ENCODE measurements around the gene SLC2A5. TPM values are rescaled to one million over a fixed set of nuclear protein-coding genes. Genes with fewer than 3 reads are reported as not detected.
"Not testable (repeated sequence)": the region's sequence is repeated elsewhere in the genome, so short reads cannot be mapped to it uniquely, and the experiment has no call there.

The SLC2A5 gene
- total RNA-seq, 2 experiments from 2014 or later = 0.25 TPM; not detected in 1

DNA sequence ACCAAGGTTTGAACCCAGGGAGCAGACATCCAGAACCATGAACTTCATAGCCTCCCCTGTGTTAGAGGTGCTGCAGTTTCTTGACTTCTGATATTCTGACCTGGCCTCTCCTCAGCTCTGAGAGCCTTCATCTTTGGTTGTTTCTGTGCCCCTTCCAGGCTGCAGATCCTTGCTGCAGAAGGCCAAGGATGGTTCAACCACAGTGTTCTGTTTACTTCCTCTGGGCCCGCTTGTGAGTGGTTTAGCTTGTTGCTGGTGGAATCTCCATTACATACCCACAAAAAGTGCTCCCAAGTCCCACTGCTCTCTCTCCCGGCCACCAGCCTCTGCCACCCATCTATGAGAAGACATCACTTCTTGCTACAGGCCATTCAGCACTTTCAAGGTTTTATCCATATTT lies 34.2 kb downstream of the SLC2A5 start:
- Mint-ChIP-seq H3K27me3 (peaks cover 14% of the 10 kb centered on the region), H3K27ac (no peak overlapping the region), H3K4me1 (no peaks in the 10 kb centered on the region), H3K36me3 (ENCODE audit: low read depth) (peaks cover 13% of the 10 kb centered on the region), H3K4me3 (no peak overlapping the region), H3K9me3 (peaks cover 33% of the 10 kb centered on the region)
- no peak for DNase-seq
- CTCF ChIA-PET = no interaction called here
- POLR2A ChIA-PET = no interaction called here

DNA sequence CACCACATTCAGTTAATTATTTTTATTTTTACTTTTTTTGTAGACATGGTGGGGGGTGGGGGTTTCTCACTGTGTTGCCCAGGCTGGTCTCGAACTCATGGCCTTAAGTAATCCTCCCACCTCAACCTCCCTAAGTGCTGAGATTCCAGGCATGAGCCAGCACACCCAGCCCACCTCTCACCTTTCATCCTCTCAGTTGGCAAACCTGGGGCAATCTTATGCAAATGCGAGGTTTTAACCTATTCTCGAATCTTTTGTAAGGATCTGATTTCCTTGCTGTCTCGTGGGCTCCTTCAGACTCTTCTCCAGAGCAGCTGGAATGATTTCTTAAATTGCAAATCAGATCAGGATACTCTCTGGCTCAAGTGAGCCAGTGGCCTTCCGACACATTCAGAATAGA lies 36.1 kb downstream of the SLC2A5 start:
- CTCF ChIA-PET = no interaction called here
- POLR2A ChIA-PET = no interaction called here
- H3K36me3 Mint-ChIP-seq (ENCODE audit: low read depth) = peaks cover 13% of the 10 kb centered on the region
- no peaks in the 10 kb centered on the region for H3K4me1 Mint-ChIP-seq
- no peak for DNase-seq
- no peak overlapping the region for H3K4me3 Mint-ChIP-seq
- H3K9me3 Mint-ChIP-seq = peaks cover 33% of the 10 kb centered on the region
- peaks cover 24% of the 10 kb centered on the region for H3K27me3 Mint-ChIP-seq
- H3K27ac Mint-ChIP-seq = no peak overlapping the region

DNA sequence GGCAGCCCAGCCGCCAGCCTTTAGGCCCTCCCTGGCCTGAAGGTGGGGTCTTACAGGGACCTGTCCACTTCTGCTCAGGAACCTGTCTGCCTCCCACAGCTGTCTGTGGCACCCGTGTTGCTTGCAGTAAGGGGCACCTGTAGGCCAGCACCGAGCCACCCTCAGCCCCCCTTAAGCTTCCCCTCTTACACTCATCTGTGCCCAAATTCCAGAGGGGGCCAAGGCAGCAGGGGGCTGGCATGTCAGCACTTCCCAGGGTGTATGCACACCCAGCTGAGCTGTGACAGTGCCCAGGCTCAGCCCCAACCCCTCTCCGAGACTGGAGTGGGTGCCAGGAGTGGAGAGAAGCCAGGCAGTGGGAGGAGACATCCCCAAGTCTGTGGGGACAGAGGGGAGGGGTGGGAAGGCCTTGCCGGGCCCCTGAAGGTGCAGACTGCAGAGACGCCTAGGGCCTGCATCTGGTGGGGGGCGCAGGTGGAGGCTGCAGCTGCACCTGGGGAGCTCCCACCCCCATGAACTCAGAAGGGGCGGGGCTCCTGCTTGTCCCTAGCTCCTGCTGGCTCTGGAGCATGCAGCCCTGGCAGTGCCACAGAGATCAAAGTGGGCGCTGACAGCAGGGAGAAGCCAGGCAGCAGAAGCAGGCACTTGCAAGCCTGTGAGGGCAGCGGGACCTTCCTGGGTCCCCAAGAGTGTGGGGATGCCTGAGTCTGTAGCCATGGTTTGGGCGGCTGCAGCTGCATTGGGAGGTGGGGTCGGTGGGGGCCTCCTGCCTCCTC lies 37.8 kb downstream of the SLC2A5 start:
- Mint-ChIP-seq H3K36me3 (ENCODE audit: low read depth) (peaks cover 13% of the 10 kb centered on the region), H3K4me1 (no peaks in the 10 kb centered on the region), H3K27me3 (peaks cover 24% of the 10 kb centered on the region), H3K4me3 (no peak overlapping the region), H3K9me3 (peaks cover 31% of the 10 kb centered on the region), H3K27ac (no peak overlapping the region)
- CTCF ChIA-PET = no interaction called here
- no peak for DNase-seq
- POLR2A ChIA-PET = no interaction called here

DNA sequence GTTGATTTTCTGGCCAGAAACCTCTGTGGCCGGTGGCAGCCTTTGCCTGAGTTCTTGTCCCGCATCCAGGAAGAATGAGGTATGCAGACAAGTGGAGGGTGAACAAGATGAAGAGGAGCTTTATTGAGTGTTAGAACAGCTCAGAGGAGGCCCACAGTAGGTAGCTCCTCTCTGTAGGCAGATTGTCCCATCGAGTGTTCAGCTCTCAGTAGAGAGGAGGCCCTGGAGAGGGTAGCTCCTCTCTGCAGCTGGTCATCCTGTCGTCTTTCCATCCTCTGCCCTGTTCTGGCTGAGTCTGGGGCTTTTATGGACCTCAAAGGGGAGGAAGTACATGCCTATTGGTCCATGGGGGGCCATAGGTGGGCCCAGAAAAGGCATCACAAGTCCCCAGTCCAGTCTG lies 38.4 kb downstream of the SLC2A5 start:
- Mint-ChIP-seq H3K9me3 (peaks cover 31% of the 10 kb centered on the region), H3K36me3 (ENCODE audit: low read depth) (peaks cover 13% of the 10 kb centered on the region), H3K27me3 (peaks cover 24% of the 10 kb centered on the region)
- H3K4me1 Mint-ChIP-seq, DNase-seq, H3K27ac Mint-ChIP-seq, POLR2A ChIA-PET, CTCF ChIA-PET, H3K4me3 Mint-ChIP-seq: not testable (repeated sequence)

DNA sequence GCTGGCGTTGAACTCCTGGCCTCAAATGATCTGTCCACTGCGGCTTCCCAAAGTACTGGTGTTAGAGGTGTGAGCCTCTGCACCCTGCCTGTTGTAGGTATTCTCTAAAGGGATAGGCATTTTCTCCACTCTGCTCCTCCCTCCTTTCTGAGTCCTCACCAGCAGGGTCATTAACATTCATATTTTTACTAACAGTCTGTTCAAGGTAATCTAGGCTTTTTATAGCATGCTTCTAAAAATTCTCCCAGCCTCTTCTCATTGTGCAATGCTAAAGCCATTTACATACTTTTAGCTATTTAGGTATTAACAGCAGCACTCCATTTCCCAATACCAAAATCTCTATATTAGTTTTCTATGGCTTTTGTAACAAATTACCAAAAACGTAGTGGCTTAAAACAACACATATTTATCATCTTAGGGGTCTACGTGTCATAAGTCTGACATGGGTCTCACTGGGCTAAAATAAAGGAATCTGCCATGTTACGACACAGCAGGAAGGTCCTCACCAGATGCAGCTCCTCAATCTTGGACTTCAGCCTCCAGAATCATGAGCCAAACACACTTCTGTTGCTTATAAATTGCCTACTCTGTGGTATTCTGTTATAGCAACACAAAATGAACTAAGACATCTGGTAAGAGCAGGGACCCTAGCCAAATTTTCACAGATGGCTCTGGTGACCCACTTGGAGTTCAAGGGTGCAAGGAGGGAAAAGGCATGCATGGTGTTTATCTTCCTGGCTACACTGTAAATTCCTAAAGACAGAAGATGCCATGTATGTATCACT lies 40.3 kb downstream of the SLC2A5 start:
- Mint-ChIP-seq H3K4me3 (no peak overlapping the region), H3K9me3 (peaks cover 13% of the 10 kb centered on the region), H3K27ac (no peak overlapping the region), H3K36me3 (ENCODE audit: low read depth) (peaks cover 4% of the 10 kb centered on the region), H3K4me1 (no peaks in the 10 kb centered on the region), H3K27me3 (peaks cover 17% of the 10 kb centered on the region)
- DNase-seq = no peak
- POLR2A ChIA-PET = no interaction called here
- CTCF ChIA-PET = no interaction called here

DNA sequence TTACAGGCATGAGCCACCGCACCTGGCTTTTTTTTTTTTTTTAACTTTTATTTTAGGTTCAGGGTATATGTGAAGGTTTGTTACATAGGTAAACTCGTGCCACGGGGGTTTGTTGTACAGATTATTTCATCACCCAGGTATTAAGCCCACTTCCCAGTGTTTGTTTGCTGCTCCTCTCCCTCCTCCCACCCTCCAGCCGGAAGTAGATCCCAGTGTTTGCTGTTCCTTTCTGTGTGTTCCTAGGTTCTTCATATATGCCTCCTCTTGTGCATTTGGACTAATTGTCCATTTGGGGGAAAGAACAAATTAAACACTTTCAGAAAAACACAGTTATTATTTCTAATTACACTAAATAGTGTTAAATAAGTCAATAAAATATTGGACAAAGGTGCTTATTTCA lies 42.1 kb downstream of the SLC2A5 start:
- ChIA-PET POLR2A (no interaction called here), CTCF (no interaction called here)
- no peak overlapping the region for H3K27ac Mint-ChIP-seq

DNA sequence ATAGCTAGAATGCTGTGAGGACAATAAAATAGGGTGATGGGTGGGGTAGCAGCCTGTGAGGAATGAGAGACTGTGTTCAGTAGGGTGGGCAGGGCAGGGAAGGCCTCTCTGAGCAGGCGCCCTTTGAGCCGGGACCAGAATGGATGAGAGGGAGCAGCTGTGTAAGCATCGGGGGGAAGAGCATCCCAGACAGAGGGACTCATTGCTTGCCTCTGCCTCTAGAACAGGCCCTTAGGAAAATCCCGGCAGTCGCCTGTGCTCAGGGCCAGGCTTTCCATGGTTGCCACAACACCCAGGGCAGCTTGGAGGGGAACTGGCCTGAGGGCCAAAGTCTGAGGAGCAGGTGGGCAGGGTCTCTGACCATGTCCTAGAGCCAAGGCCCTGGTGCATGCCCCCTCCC lies 44.0 kb downstream of the SLC2A5 start:
- H3K36me3 Mint-ChIP-seq (ENCODE audit: low read depth) = no peaks in the 10 kb centered on the region
- POLR2A ChIA-PET = no interaction called here
- H3K4me1 Mint-ChIP-seq = no peaks in the 10 kb centered on the region
- H3K4me3 Mint-ChIP-seq = no peak overlapping the region
- no peak overlapping the region for H3K27ac Mint-ChIP-seq
- CTCF ChIA-PET = interaction anchor here (1.4 kb wide), 1 partner anchor 21 kb away, joined by 4 read pairs; no protein-coding TSS in a partner anchor
- no peak for DNase-seq
- no peaks in the 10 kb centered on the region for H3K9me3 Mint-ChIP-seq
- H3K27me3 Mint-ChIP-seq = peaks cover 14% of the 10 kb centered on the region

More for the DNA sequence above, 42.1 kb downstream of the SLC2A5 start:
- DNase-seq = no peak
- H3K4me1 Mint-ChIP-seq = no peaks in the 10 kb centered on the region
- H3K27me3 Mint-ChIP-seq = peaks cover 13% of the 10 kb centered on the region
- H3K4me3 Mint-ChIP-seq = no peak overlapping the region
- H3K36me3 Mint-ChIP-seq (ENCODE audit: low read depth) = peaks cover 4% of the 10 kb centered on the region
- peaks cover 8% of the 10 kb centered on the region for H3K9me3 Mint-ChIP-seq

DNA sequence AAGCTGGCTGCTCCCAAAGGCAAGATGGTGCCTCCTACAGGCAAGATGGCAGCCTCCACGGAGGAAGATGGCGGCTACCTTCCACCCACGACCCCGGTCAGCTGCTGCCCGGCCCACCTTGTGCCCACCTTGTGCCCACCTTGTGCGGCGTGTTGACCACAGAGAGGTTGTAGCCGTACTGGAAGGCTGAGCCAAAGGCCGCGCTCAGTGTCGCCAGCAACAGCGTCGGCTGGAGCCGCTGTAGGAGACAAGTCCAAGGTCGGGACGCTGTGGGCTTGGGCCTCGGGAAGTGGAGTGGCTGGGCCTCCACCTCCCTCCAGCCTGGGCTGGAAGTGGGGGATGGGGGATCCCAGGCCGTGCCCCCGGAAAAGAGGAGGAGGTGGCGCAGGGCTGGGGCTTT lies 44.6 kb downstream of the SLC2A5 start:
- Mint-ChIP-seq H3K4me1 (no peaks in the 10 kb centered on the region), H3K27ac (no peak overlapping the region), H3K4me3 (no peak overlapping the region), H3K36me3 (ENCODE audit: low read depth) (no peaks in the 10 kb centered on the region), H3K27me3 (peaks cover 15% of the 10 kb centered on the region), H3K9me3 (no peaks in the 10 kb centered on the region)
- no peak for DNase-seq
- CTCF ChIA-PET = interaction anchor here (1.4 kb wide), 1 partner anchor 20 kb away, joined by 4 read pairs; no protein-coding TSS in a partner anchor
- POLR2A ChIA-PET = no interaction called here

DNA sequence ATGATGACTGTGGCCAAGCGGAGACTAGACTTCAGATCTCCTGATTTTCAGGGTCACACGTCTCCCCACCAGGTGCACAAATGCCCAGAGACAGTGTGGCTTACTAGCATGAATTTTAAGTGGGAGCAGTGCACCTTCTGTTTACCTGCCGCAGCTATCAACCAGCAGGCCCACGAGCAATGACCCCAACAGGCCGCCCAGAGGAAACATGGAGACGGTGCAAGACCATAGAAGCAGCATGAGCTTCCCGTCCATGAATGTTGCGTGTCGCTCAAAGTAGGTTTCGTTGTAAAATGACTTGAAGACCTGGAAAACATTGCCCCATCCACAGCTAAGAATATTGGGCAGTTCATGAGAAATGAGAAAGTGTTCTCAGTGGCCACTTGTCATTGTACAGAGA lies 46.7 kb downstream of the SLC2A5 start:
- Mint-ChIP-seq H3K9me3 (no peaks in the 10 kb centered on the region), H3K27me3 (peaks cover 9% of the 10 kb centered on the region), H3K4me1 (no peaks in the 10 kb centered on the region), H3K4me3 (no peak overlapping the region), H3K36me3 (ENCODE audit: low read depth) (no peaks in the 10 kb centered on the region), H3K27ac (no peak overlapping the region)
- DNase-seq = no peak
- ChIA-PET CTCF (interaction anchor here (1.3 kb wide), 1 partner anchor 18 kb away, joined by 4 read pairs; no protein-coding TSS in a partner anchor), POLR2A (no interaction called here)

DNA sequence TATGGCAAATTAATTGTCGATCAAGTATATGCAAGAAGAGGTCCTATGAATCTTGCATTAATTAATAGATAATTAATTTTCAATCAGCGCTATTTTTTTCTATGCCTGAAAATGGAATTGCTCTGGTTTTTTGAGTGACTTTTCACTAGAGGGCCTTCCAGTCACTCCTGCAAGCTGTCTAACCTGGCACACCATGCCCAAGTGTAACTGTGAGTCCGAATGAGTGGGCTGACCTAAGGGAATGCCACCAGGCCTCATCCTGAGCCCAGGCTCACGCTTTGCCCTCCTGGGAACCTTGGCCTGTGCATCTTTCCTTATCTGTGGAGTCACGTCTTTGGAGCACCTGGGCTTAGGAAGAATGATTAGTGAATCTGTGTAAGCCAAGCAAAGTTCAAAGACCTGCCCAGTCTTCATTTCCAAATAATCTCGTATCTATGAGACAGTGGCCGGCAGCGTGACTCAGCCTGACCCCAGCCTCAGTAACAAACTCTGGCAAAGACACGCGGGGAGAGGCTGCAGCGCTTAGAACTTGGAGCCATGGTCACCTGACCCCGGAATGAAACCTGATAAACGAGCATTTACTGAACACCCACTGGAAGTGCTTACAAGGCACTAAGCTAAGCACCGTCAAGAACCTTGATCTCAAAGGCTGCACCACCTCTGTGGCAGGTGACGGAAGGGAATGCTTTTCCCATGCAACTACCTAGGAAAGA lies 47.3 kb downstream of the SLC2A5 start:
- CTCF ChIA-PET = interaction anchor here (1.3 kb wide), 1 partner anchor 17 kb away, joined by 4 read pairs; no protein-coding TSS in a partner anchor
- peaks cover 12% of the 10 kb centered on the region for H3K27me3 Mint-ChIP-seq
- H3K9me3 Mint-ChIP-seq; POLR2A ChIA-PET; DNase-seq; H3K36me3 Mint-ChIP-seq (ENCODE audit: low read depth); H3K4me3 Mint-ChIP-seq; H3K27ac Mint-ChIP-seq; H3K4me1 Mint-ChIP-seq: not testable (repeated sequence)

DNA sequence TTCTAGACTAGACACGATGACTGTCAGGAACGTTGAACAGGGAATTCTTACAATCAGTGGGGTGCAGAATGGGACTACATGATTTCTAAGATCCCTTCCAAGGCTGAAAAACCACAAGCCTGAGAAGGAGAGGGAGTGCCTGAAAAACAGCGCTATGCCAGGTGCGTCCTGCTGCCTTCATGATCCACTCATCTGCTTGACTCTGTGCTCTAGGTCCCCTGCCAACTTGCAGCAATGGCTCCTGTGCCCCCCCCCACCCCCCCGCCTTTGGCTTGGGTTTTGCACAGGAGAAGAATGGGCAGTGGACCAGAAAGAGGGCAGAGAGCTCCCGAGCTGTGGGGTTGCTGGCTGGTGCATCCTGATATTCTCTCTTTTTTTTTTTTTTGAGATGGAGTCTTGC lies 49.1 kb downstream of the SLC2A5 start:
- no peak for DNase-seq
- Mint-ChIP-seq H3K4me3 (no peak overlapping the region), H3K27me3 (peaks cover 12% of the 10 kb centered on the region), H3K9me3 (no peaks in the 10 kb centered on the region), H3K36me3 (ENCODE audit: low read depth) (no peaks in the 10 kb centered on the region), H3K27ac (no peak overlapping the region), H3K4me1 (no peaks in the 10 kb centered on the region)
- ChIA-PET CTCF (interaction anchor here (1.2 kb wide), 1 partner anchor 171 kb away, joined by 3 read pairs; no protein-coding TSS in a partner anchor), POLR2A (no interaction called here)

DNA sequence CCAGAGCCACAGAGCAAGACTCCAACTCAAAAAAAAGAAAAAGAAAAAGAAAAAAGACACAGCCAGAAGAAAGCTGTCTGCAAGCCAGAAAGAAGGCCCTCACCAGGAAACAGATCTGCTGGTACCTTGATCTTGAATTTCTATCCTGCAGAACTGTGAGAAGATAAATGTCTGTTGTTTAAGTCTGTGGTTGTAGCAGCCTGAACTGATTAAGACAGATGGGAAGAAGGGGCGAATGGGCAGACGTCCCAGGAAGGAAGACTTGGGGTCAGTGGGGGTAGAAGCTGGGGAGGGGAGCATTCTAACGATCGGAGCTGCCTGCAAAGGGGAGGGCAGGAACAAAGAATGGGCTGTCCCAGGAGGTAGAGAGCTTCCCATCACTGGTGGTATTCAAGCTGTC lies 49.5 kb downstream of the SLC2A5 start:
- CTCF ChIA-PET = interaction anchor here (1.2 kb wide), 1 partner anchor 171 kb away, joined by 3 read pairs; no protein-coding TSS in a partner anchor
- Mint-ChIP-seq H3K27ac (no peak overlapping the region), H3K27me3 (peaks cover 12% of the 10 kb centered on the region), H3K36me3 (ENCODE audit: low read depth) (no peaks in the 10 kb centered on the region), H3K4me1 (no peaks in the 10 kb centered on the region), H3K9me3 (no peaks in the 10 kb centered on the region), H3K4me3 (no peak overlapping the region)
- no peak for DNase-seq
- POLR2A ChIA-PET = no interaction called here

DNA sequence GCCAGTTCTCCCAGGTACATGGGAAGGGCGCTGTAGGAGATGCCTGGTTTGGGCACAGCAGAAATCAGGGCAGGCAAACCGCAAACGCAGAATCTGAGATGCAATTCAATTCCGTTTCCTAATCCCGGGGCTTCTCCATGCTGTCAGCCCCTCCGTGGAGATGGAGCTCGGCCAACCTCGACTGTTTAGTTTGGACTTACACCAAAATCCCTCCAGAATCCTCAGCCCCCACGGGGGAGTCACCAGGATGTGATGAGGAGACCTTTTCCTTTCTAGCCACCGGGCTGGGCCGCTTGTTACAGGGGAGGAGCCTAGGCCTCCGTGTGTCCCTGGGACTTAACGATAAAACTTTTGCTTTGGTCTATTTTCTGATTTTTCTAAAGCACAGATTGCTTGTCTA lies 51.1 kb downstream of the SLC2A5 start:
- CTCF ChIA-PET = no interaction called here

More for the DNA sequence above, 51.1 kb downstream of the SLC2A5 start:
- H3K4me1 Mint-ChIP-seq = no peaks in the 10 kb centered on the region
- DNase-seq = no peak
- no peaks in the 10 kb centered on the region for H3K36me3 Mint-ChIP-seq (ENCODE audit: low read depth)
- POLR2A ChIA-PET = no interaction called here
- H3K27me3 Mint-ChIP-seq = peaks cover 12% of the 10 kb centered on the region
- no peak overlapping the region for H3K27ac Mint-ChIP-seq
- H3K9me3 Mint-ChIP-seq = no peaks in the 10 kb centered on the region
- H3K4me3 Mint-ChIP-seq = no peak overlapping the region
